NT2/D1 (cell line): ENCODE measurements around the gene YY1.
A peak's percentile ranks its signal among the peaks of the same experiment; 100 is the strongest.

Source experiments
- DNase-seq: peaks from one replicate; pipeline ENCODE4 v3.0.0-alpha.2; 2011; ENCODE audit warnings: low read depth, low spot score
- H3K27me3 ChIP-seq: 2 replicates; pipeline ENCODE4 v1.6.0; 2011; ENCODE audit warnings: mild to moderate bottlenecking; ENCODE audit not compliant: insufficient read length, insufficient read depth
- H3K36me3 ChIP-seq: 2 replicates; pipeline ENCODE4 v1.6.1; 2011; ENCODE audit warnings: mild to moderate bottlenecking, low read length, mixed read lengths; ENCODE audit not compliant: insufficient read depth, insufficient read length
- H3K4me1 ChIP-seq: 2 replicates; pipeline ENCODE4 v1.5.1; 2011; ENCODE audit not compliant: insufficient read depth, insufficient read length
- H3K4me3 ChIP-seq: 2 replicates; pipeline ENCODE4 v1.5.1; 2011; ENCODE audit warnings: low read depth; ENCODE audit not compliant: insufficient read length
- H3K9ac ChIP-seq: 2 replicates; pipeline ENCODE4 v1.6.0; 2011; ENCODE audit warnings: low read depth; ENCODE audit not compliant: insufficient read length
- H3K9me3 ChIP-seq: 2 replicates; pipeline ENCODE4 v1.5.1; 2011; ENCODE audit warnings: mild to moderate bottlenecking, low read length; ENCODE audit not compliant: insufficient read depth
- SUZ12 ChIP-seq: IDR thresholded peaks from 2 replicates; pipeline ENCODE4 v1.6.1; 2011; ENCODE audit not compliant: insufficient read length, insufficient read depth; ENCODE audit errors: extremely low read depth
- YY1 ChIP-seq: IDR thresholded peaks from 2 replicates; pipeline ENCODE4 v1.6.1; 2011; ENCODE audit not compliant: insufficient read length, insufficient read depth
- ZNF274 ChIP-seq: IDR thresholded peaks from 2 replicates; pipeline ENCODE4 v1.6.1; 2011; ENCODE audit warnings: mild to moderate bottlenecking, low read depth, low read length

The YY1 gene

GRCh38 chr14:100312877-100313400 lies 74.0 kb downstream of the YY1 start:
- Histone ChIP-seq H3K9me3 (no peaks in the 10 kb centered on the region), H3K27me3 (no peaks in the 10 kb centered on the region), H3K4me1 (peaks cover 10% of the 10 kb centered on the region), H3K9ac (peak overlapping the region; percentile 5), H3K4me3 (no peak overlapping the region), H3K36me3 (no peaks in the 10 kb centered on the region)
- TF ChIP-seq ZNF274 (no peak), YY1 (no peak)
- no peak for DNase-seq

GRCh38 chr14:100313464-100314230 lies 74.7 kb downstream of the YY1 start:
- H3K9ac ChIP-seq: no peak overlapping the region
- H3K9me3 ChIP-seq: no peaks in the 10 kb centered on the region
- H3K4me1 ChIP-seq: peaks cover 9% of the 10 kb centered on the region
- DNase-seq: no peak
- TF ChIP-seq ZNF274 (no peak), YY1 (no peak), SUZ12 (no peak)
- no peaks in the 10 kb centered on the region for H3K27me3 ChIP-seq
- no peak overlapping the region for H3K4me3 ChIP-seq
- no peaks in the 10 kb centered on the region for H3K36me3 ChIP-seq

DNA sequence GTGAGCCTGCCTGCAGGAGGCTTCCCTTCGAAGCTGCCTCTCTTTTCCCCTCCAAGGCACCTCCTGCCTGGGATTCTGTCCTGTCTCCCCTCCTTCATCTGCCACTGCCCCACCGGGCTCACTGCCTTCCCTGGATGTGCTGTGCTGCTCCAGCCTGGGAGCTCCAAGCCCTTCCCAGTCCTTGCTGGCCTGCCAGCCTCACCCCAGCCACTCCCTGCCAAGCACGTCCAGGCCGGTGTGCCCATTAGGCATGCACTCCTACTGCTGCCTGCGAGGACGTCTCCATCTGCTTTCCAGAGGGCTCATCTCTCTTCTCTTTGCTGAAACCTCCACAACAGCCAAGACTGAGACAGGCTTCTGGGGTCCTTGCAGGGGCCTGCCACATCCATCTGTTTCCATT lies 75.8 kb downstream of the YY1 start:
- no peaks in the 10 kb centered on the region for H3K36me3 ChIP-seq
- no peaks in the 10 kb centered on the region for H3K27me3 ChIP-seq
- TF ChIP-seq SUZ12: no peak
- no peak for TF ChIP-seq ZNF274
- TF ChIP-seq YY1: no peak
- H3K4me3 ChIP-seq: no peak overlapping the region
- H3K9me3 ChIP-seq: no peaks in the 10 kb centered on the region
- peaks cover 5% of the 10 kb centered on the region for H3K4me1 ChIP-seq
- no peak overlapping the region for H3K9ac ChIP-seq
- DNase-seq: no peak

GRCh38 chr14:100317389-100317788 lies 78.4 kb downstream of the YY1 start:
- Histone ChIP-seq H3K27me3 (no peaks in the 10 kb centered on the region), H3K9ac (no peak overlapping the region), H3K36me3 (no peaks in the 10 kb centered on the region), H3K4me1 (no peaks in the 10 kb centered on the region), H3K9me3 (no peaks in the 10 kb centered on the region), H3K4me3 (no peak overlapping the region)
- no peak for DNase-seq
- TF ChIP-seq SUZ12 (no peak), YY1 (no peak), ZNF274 (no peak)

DNA sequence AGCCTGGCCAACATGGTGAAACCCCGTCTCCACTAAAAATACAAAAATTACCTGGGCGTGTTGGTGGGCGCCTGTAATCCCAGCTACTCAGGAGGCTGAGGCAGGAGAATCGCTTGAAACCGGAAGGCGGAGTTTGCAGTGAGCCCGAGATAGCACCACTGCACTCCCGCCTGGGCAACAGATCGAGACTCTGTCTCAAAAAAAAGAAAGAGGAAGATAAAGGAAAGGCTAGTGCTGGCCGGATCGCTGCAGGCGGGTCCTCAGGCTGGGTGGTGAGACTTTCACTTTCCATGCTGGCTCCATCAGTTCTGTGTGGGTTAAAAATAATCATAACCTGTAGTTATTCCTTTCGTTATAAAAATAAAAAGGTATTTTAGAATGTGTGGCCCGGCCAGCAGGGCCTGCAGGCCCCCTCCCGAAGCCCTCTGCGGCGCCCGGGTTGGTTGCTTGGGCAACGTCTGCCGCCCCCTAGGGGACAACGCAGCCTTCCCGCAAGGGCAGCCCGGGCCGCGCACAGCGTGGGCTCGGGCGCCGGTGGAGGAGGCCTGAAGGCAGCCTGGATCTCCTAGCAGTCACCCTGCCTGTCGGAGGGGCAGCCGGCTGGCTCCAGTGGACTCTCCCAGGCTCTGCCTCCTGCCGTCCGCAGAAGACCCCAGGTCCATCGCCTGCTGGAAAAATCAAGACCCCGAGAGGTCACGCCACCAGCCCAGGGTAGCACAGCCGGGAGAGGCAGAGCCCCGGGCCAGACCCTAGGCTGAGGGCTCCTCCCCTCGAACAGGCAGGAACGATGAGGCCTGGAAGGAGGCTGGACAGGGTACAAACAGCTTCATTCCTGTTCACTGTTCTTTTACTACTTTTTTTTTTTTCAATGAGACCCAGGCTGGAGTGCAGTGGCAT lies 79.2 kb downstream of the YY1 start:
- no peaks in the 10 kb centered on the region for H3K36me3 ChIP-seq
- H3K4me1 ChIP-seq: no peaks in the 10 kb centered on the region
- H3K4me3 ChIP-seq: no peak overlapping the region
- no peaks in the 10 kb centered on the region for H3K9me3 ChIP-seq
- no peaks in the 10 kb centered on the region for H3K27me3 ChIP-seq
- DNase-seq: peak; percentile 36
- TF ChIP-seq YY1 (no peak), ZNF274 (no peak), SUZ12 (no peak)
- peak overlapping the region; percentile 42 for H3K9ac ChIP-seq

- H3K36me3 ChIP-seq: no peaks in the 10 kb centered on the region
- no peak for DNase-seq
- no peak overlapping the region for H3K4me3 ChIP-seq
- H3K4me1 ChIP-seq: peaks cover 1% of the 10 kb centered on the region
- H3K27me3 ChIP-seq: no peaks in the 10 kb centered on the region
- H3K9me3 ChIP-seq: no peaks in the 10 kb centered on the region
- TF ChIP-seq SUZ12 (no peak), ZNF274 (no peak), YY1 (no peak)
- no peak overlapping the region for H3K9ac ChIP-seq
These were observed 81.4 kb downstream of the YY1 start for GRCh38 chr14:100320157-100320856.
